ENCODE results near the gene TMPRSS9.

DNA sequence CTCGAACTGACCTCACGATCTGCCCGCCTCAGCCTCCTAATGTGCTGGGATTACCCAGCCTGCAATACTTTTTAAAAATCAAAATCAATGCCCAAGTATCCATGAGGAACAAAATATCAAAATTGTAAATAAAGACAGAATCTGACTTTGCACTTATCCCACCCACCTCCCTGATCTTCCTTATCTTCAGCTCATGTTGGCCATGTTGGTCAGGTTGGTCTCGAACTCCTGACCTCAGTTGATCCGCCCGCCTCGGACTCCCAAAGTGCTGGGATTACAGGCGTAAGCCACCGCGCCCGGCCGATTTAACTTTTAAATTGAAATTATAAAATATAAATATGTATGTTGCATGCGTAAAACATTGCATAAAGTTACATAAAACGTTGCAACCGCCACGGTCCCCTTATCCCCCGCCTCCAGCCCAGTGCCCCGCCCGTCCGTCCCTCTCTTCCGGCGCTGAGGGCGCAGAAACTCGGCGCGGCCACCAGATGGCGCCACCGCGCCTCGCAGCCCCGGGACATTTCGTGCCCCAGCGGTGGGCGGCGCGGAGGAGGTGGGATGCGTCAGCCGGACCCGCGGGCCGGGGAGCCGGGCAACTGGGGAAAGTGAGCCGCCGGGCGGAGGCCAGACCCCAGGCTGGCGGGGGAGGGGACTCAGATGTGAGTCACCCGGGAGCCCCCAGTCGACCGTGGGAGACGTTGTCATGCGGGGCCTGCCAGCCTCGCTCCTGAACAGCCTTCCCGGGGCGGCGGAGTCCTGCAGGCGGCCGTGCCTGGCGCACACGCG is 114.4 kb downstream of the TMPRSS9 start:
- TF ChIP-seq CTCF (conservative IDR thresholded peaks at IDR 0.05; ENCODE audit: low read depth, low read length) (peak; percentile 96), EZH2 (IDR thresholded peaks at IDR 0.05; ENCODE audit: borderline replicate concordance, low read depth, low read length, poor library complexity, severe bottlenecking) (no peak)
